HG03097 (cell line): ENCODE measurements around the gene GPAM.
"Not testable (repeated sequence)": the region's sequence is repeated elsewhere in the genome, so short reads cannot be mapped to it uniquely, and the experiment has no call there.

ENCODE experiments used
- ATAC-seq: cut with Tn5 transposase; IDR thresholded peaks from one replicate; pipeline ENCODE4 v1.9.1; 2021; ENCODE audit not compliant: unreplicated experiment, low FRiP score

GPAM gene

GRCh38 chr10:112216966-112217365, 33.4 kb upstream of the GPAM start:
- ATAC-seq, result no peak

GRCh38 chr10:112216151-112216550, 32.6 kb upstream of the GPAM start:
- no peak for ATAC-seq

GRCh38 chr10:112215342-112215774, 31.8 kb upstream of the GPAM start:
- ATAC-seq, result no peak

- no peak for ATAC-seq
Measured at GRCh38 chr10:112214298-112214926, 30.8 kb upstream of the GPAM start.

GRCh38 chr10:112213836-112214235, 30.3 kb upstream of the GPAM start:
- ATAC-seq, result no peak

- ATAC-seq, result no peak
Measured at GRCh38 chr10:112213098-112213823, 29.7 kb upstream of the GPAM start.

GRCh38 chr10:112210666-112211065, 27.1 kb upstream of the GPAM start:
- no peak for ATAC-seq

- ATAC-seq, result no peak
Measured at GRCh38 chr10:112209684-112210131, 26.1 kb upstream of the GPAM start.

GRCh38 chr10:112208997-112209396, 25.4 kb upstream of the GPAM start:
- no peak for ATAC-seq

GRCh38 chr10:112208292-112208691, 24.7 kb upstream of the GPAM start:
- no peak for ATAC-seq

- ATAC-seq, result peak; percentile 53
Measured at GRCh38 chr10:112203328-112204076, 19.9 kb upstream of the GPAM start.

GRCh38 chr10:112202561-112203241, 19.1 kb upstream of the GPAM start:
- peak; percentile 69 for ATAC-seq

GRCh38 chr10:112202076-112202475, 18.5 kb upstream of the GPAM start:
- no peak for ATAC-seq

GRCh38 chr10:112201334-112201733, 17.8 kb upstream of the GPAM start:
- ATAC-seq, result no peak

- ATAC-seq, result not testable (repeated sequence)
Measured at GRCh38 chr10:112200259-112200658, 16.7 kb upstream of the GPAM start.

- ATAC-seq, result not testable (repeated sequence)
Measured at GRCh38 chr10:112197662-112198061, 14.1 kb upstream of the GPAM start.

- ATAC-seq, result no peak
Measured at GRCh38 chr10:112195224-112195623, 11.7 kb upstream of the GPAM start.

GRCh38 chr10:112191791-112192190, 8.2 kb upstream of the GPAM start:
- ATAC-seq, result no peak

GRCh38 chr10:112191041-112191590, 7.6 kb upstream of the GPAM start:
- ATAC-seq, result no peak

GRCh38 chr10:112189465-112189864, 5.9 kb upstream of the GPAM start:
- ATAC-seq, result no peak

GRCh38 chr10:112187527-112187926, 4.0 kb upstream of the GPAM start:
- ATAC-seq, result no peak
